ENCODE measurements around the gene HRNR. TPM values are rescaled to one million over a fixed set of nuclear protein-coding genes. Genes with fewer than 3 reads are reported as not detected.

The HRNR gene
- total and polyA plus RNA-seq, 4 donors = 0.03 to 0.59 TPM; not detected in 2

Other genes starting within 250 kb of the HRNR start
- gene S100A10, start 230.3 kb downstream of the HRNR start, total RNA-seq = 100 to 1,000 TPM; 110 to 144 TPM
- gene S100A10, start 230.3 kb downstream of the HRNR start, polyA plus RNA-seq (ENCODE audit: insufficient read length in 2 of 2) = 100 to 1,000 TPM; 198 to 262 TPM
- 100 to 1,000 TPM in 1 of 2 donors, 10 to 100 TPM in 1; 17.7 to 153 TPM for gene S100A11, start 187.2 kb downstream of the HRNR start, total RNA-seq
- 10 to 100 TPM; 59.3 to 94.5 TPM for gene S100A11, start 187.2 kb downstream of the HRNR start, polyA plus RNA-seq (ENCODE audit: insufficient read length in 2 of 2)
- gene TCHHL1, start 135.1 kb downstream of the HRNR start, total RNA-seq = not detected
- gene TCHHL1, start 135.1 kb downstream of the HRNR start, polyA plus RNA-seq (ENCODE audit: insufficient read length in 2 of 2) = not detected
- under 1 TPM; 0.06 to 0.10 TPM for gene TCHH, start 108.7 kb downstream of the HRNR start, total RNA-seq
- under 1 TPM; 0.47 to 0.48 TPM for gene TCHH, start 108.7 kb downstream of the HRNR start, polyA plus RNA-seq (ENCODE audit: insufficient read length in 2 of 2)
- not detected for gene RPTN, start 65.0 kb downstream of the HRNR start, total RNA-seq
- not detected for gene RPTN, start 65.0 kb downstream of the HRNR start, polyA plus RNA-seq (ENCODE audit: insufficient read length in 2 of 2)
- gene FLG, start 101.0 kb upstream of the HRNR start, total RNA-seq = under 1 TPM in 1 of 2 donors, not detected in 1; under 0.01 TPM
- gene FLG, start 101.0 kb upstream of the HRNR start, polyA plus RNA-seq (ENCODE audit: insufficient read length in 2 of 2) = 1 to 10 TPM; 3.1 to 3.7 TPM
- not detected for gene FLG2, start 135.8 kb upstream of the HRNR start, total RNA-seq
- under 1 TPM; 0.03 to 0.11 TPM for gene FLG2, start 135.8 kb upstream of the HRNR start, polyA plus RNA-seq (ENCODE audit: insufficient read length in 2 of 2)
- gene CRNN, start 190.1 kb upstream of the HRNR start, total RNA-seq = not detected
- gene CRNN, start 190.1 kb upstream of the HRNR start, polyA plus RNA-seq (ENCODE audit: insufficient read length in 2 of 2) = not detected

All from spinal cord (tissue), 4 donors.